Measurements from ENCODE around the gene STUB1. TPM values are rescaled to one million over a fixed set of nuclear protein-coding genes. Genes with fewer than 3 reads are reported as not detected.
A peak's percentile ranks its signal among the peaks of the same experiment; 100 is the strongest.

The STUB1 gene
- total and polyA plus RNA-seq, 2 donors (not counting 1 experiment from before 2014, with no cell fraction given) = 94.3 to 116 TPM

DNA sequence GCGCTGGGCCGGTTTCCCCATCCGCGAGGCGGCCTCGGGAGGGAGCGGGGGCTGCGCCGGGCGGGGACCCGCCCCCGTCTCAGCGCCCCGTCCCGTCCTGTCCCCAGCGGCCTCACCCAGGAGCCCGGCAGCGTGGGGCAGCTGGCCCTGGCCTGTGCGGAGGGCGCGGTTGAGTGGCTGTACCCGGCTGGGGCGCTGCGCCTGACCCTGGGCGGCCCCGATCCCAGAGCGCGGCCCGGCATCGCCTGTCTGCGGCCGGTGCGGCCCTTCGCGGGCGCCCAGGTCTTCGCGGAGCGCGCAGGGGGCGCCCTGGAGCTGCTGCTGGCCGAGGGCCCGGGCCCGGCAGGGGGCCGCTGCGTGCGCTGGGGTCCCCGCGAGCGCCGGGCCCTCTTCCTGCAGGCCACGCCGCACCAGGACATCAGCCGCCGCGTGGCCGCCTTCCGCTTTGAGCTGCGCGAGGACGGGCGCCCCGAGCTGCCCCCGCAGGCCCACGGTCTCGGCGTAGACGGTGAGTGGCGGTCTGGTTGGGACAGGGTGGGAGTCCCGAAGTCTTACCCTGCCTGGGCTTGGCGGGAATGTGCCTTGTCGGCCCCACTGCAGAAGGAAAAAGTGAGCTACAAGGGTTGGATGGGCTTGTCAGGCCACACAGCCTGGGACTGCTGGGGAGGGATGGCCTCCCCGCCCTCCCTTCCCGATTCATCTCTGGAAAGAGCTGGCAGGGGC is 35.4 kb downstream of the STUB1 start:
- Mint-ChIP-seq H3K4me3 (peak overlapping the region; percentile 72), H3K9me3 (ENCODE audit: insufficient read depth) (no peaks in the 10 kb centered on the region), H3K4me1 (peaks cover 13% of the 10 kb centered on the region), H3K27me3 (peaks cover 10% of the 10 kb centered on the region), H3K27ac (no peak overlapping the region)
- peak overlapping the region; percentile 95 for H3K4me2 ChIP-seq (replicated peaks; ENCODE audit: low read depth, low read length, poor library complexity, severe bottlenecking)
- TF ChIP-seq EZH2 (IDR thresholded peaks at IDR 0.05; ENCODE audit: borderline replicate concordance, insufficient read depth, low read depth, low read length, poor library complexity, severe bottlenecking) = no peak
- TF ChIP-seq, protein P1, sequence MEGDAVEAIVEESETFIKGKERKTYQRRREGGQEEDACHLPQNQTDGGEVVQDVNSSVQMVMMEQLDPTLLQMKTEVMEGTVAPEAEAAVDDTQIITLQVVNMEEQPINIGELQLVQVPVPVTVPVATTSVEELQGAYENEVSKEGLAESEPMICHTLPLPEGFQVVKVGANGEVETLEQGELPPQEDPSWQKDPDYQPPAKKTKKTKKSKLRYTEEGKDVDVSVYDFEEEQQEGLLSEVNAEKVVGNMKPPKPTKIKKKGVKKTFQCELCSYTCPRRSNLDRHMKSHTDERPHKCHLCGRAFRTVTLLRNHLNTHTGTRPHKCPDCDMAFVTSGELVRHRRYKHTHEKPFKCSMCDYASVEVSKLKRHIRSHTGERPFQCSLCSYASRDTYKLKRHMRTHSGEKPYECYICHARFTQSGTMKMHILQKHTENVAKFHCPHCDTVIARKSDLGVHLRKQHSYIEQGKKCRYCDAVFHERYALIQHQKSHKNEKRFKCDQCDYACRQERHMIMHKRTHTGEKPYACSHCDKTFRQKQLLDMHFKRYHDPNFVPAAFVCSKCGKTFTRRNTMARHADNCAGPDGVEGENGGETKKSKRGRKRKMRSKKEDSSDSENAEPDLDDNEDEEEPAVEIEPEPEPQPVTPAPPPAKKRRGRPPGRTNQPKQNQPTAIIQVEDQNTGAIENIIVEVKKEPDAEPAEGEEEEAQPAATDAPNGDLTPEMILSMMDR (IDR thresholded peaks at IDR 0.05) = peak; percentile 12
- ChIA-PET POLR2A (interaction anchor here (1.4 to 2.1 kb wide), 3 partner anchors 10 to 25 kb away, joined by 4 to 11 read pairs (median 8); partner anchors contain the start of genes CCDC78 and CIAO3), CTCF (interaction anchor here (0.9 to 7.6 kb wide), 7 partner anchors 8 to 70 kb away, joined by 3 to 94 read pairs (median 9); partner anchors contain the start of genes CCDC78, CHTF18, CIAO3 and RPUSD1)
- ATAC-seq (ENCODE audit: low read depth) = peak; percentile 8
- peak overlapping the region in 4 of 5 experiments; percentile 8 to 61 (median 54) for H3K4me3 ChIP-seq (ENCODE audit: control extremely low read depth in 1 of 5, extremely low read depth in 1 of 5, insufficient read depth in 1 of 5, low read depth in 2 of 5, low read length in 4 of 5)
- no peaks in the 10 kb centered on the region for H3K36me3 ChIP-seq (replicated peaks in 1 of 2; ENCODE audit: control extremely low read depth in 1 of 2, control insufficient read depth in 1 of 2, extremely low read depth in 1 of 2, insufficient read depth in 2 of 2, low read length in 1 of 2)
- H3K79me2 ChIP-seq (ENCODE audit: control insufficient read depth, insufficient read depth, low read length) = no peaks in the 10 kb centered on the region
- H3K4me1 ChIP-seq (ENCODE audit: control insufficient read depth in 2 of 2, insufficient read depth in 2 of 2, low read length in 2 of 2) = peaks cover 21 to 34% of the 10 kb centered on the region in 2 donors
- peaks cover 0 to 36% (median 14%) of the 10 kb centered on the region in 4 experiments for H3K27me3 ChIP-seq (replicated peaks in 1 of 4; ENCODE audit: control extremely low read depth in 1 of 4, control insufficient read depth in 3 of 4, insufficient read depth in 4 of 4, low read length in 3 of 4)
- H3K27ac ChIP-seq (ENCODE audit: low read length in 2 of 2) = no peak overlapping the region
- peaks cover 0 to 12% (median 0%) of the 10 kb centered on the region in 3 donors for H3K9me3 ChIP-seq (ENCODE audit: control extremely low read depth in 1 of 3, control insufficient read depth in 2 of 3, insufficient read depth in 1 of 3, low read length in 2 of 3)
- peaks cover 11% of the 10 kb centered on the region for H4K20me1 ChIP-seq (ENCODE audit: control insufficient read depth, insufficient read depth, low read length, poor library complexity, severe bottlenecking)
- peak overlapping the region; percentile 61 for H3K9ac ChIP-seq (ENCODE audit: low read length)
- H2AFZ ChIP-seq (ENCODE audit: insufficient read depth, low read depth, low read length, poor library complexity, severe bottlenecking) = peak overlapping the region; percentile 77
- peak; percentile 56 for DNase-seq
- WGBS (ENCODE audit: insufficient coverage) = 2% methylated on average over 74 of the region's 74 CpGs
- intact Hi-C loops (cut with micrococcal nuclease) = loop anchor here (5.0 kb wide), 1 partner anchor 257 kb away; the partner anchor contains the start of gene LMF1

Data from B cell (primary cell).